ENCODE data around the gene OSBPL10. TPM values are rescaled to one million over a fixed set of nuclear protein-coding genes. Genes with fewer than 3 reads are reported as not detected.

OSBPL10 gene
- total RNA-seq, 1 experiment from 2014 or later = 74.7 TPM

DNA sequence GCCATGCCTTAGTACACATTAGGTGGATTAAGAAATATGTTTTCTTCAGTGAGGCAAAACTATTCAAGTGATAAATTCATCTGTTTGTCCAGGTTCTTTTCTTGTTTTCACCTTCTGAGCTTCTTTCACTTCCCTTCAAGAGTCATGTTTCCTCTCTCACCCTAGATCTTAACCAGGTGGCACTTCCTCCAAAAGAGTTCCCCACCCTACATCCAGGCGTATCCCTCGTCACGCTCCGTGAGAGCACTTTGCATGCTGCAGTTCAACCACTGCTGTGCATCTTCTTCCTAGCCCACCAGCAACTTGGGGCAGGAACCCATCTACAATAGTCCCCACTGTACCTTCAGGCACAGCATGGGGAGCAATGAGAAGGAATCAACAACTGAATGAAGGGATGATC lies 28.9 kb downstream of the OSBPL10 start:
- CTCF ChIA-PET = interaction anchor here (1.0 kb wide), 1 partner anchor 288 kb away, joined by 4 read pairs; no protein-coding TSS in a partner anchor
- Mint-ChIP-seq H3K27me3 (ENCODE audit: unreplicated experiment) (no peaks in the 10 kb centered on the region), H3K36me3 (ENCODE audit: insufficient read depth, unreplicated experiment) (peaks cover 5% of the 10 kb centered on the region), H3K9me3 (ENCODE audit: low read depth, unreplicated experiment) (peaks cover 9% of the 10 kb centered on the region), H3K4me3 (ENCODE audit: low read depth, unreplicated experiment) (no peak overlapping the region), H3K4me1 (ENCODE audit: low read depth, unreplicated experiment) (peaks cover 45% of the 10 kb centered on the region), H3K27ac (ENCODE audit: unreplicated experiment) (no peak overlapping the region)
- DNase-seq = no peak
- TF ChIP-seq CTCF (IDR thresholded peaks at IDR 0.05; ENCODE audit: unreplicated experiment) = no peak
- intact Hi-C loops (cut with micrococcal nuclease; ENCODE audit: unreplicated experiment) = no loop called here
- no TSS peak for BruUV-seq (replicated peaks)

DNA sequence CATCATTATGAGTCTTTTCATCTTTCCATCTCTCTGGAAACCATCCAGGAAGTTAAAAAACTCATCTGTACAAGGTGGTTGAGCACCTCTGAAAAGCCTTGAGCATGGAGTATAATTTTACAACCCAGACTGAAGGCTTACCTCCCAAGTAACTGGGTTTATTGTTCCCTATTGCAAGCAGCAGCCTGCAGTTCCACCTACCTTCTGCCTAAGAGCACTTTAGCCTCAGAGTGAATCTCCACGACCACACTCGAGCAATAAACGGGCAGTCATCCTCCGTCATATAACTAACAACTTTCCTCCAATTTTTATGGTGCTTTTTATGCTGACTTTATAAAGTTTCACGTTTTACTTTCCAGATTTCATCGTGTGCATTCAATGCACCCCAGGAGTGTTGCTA lies 32.8 kb downstream of the OSBPL10 start:
- Mint-ChIP-seq H3K27ac (ENCODE audit: unreplicated experiment) (no peak overlapping the region), H3K9me3 (ENCODE audit: low read depth, unreplicated experiment) (peaks cover 4% of the 10 kb centered on the region), H3K27me3 (ENCODE audit: unreplicated experiment) (no peaks in the 10 kb centered on the region), H3K4me1 (ENCODE audit: low read depth, unreplicated experiment) (peaks cover 43% of the 10 kb centered on the region), H3K36me3 (ENCODE audit: insufficient read depth, unreplicated experiment) (peaks cover 5% of the 10 kb centered on the region), H3K4me3 (ENCODE audit: low read depth, unreplicated experiment) (no peak overlapping the region)
- no peak for TF ChIP-seq CTCF (IDR thresholded peaks at IDR 0.05; ENCODE audit: unreplicated experiment)
- intact Hi-C loops (cut with micrococcal nuclease; ENCODE audit: unreplicated experiment) = loop anchor here (2.0 kb wide), 1 partner anchor 15 kb away; no protein-coding TSS in a partner anchor
- CTCF ChIA-PET = interaction anchor here (1.0 kb wide), 1 partner anchor 33 kb away, joined by 3 read pairs; the partner anchor contains the start of genes OSBPL10 and ZNF860
- no peak for DNase-seq
- BruUV-seq (replicated peaks) = no TSS peak

GRCh38 chr3:31947671-31948091 lies 33.4 kb downstream of the OSBPL10 start:
- no TSS peak for BruUV-seq (replicated peaks)
- Mint-ChIP-seq H3K27ac (ENCODE audit: unreplicated experiment) (peak overlapping the region; percentile 8), H3K36me3 (ENCODE audit: insufficient read depth, unreplicated experiment) (peaks cover 5% of the 10 kb centered on the region), H3K27me3 (ENCODE audit: unreplicated experiment) (no peaks in the 10 kb centered on the region), H3K4me1 (ENCODE audit: low read depth, unreplicated experiment) (peaks cover 41% of the 10 kb centered on the region), H3K9me3 (ENCODE audit: low read depth, unreplicated experiment) (peaks cover 4% of the 10 kb centered on the region), H3K4me3 (ENCODE audit: low read depth, unreplicated experiment) (no peak overlapping the region)
- TF ChIP-seq CTCF (IDR thresholded peaks at IDR 0.05; ENCODE audit: unreplicated experiment) = no peak
- DNase-seq = peak; percentile 41
- CTCF ChIA-PET = interaction anchor here (1.0 kb wide), 1 partner anchor 34 kb away, joined by 3 read pairs; the partner anchor contains the start of genes OSBPL10 and ZNF860
- intact Hi-C loops (cut with micrococcal nuclease; ENCODE audit: unreplicated experiment) = loop anchor here (2.0 kb wide), 1 partner anchor 15 kb away; no protein-coding TSS in a partner anchor

DNA sequence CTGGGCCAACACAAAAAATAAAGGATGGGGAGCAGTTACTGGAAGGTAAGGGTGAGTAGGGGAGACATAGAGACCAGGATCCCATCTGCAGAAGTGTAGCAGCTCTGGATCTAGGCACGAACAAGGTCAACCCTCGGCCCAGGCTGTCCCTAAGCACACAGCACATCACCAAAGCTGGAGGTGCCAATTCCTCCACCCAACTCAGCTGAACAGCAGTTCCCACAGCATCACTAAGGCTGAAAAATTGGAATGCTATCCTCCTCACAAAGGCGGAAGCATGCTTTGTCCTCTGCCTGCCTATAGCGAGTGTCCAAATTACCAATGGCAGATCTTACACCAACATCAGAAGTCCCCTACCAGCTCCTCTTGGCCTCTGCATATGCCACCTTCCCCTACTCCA lies 33.9 kb downstream of the OSBPL10 start:
- Mint-ChIP-seq H3K36me3 (ENCODE audit: insufficient read depth, unreplicated experiment) (peaks cover 2% of the 10 kb centered on the region), H3K4me3 (ENCODE audit: low read depth, unreplicated experiment) (no peak overlapping the region), H3K27me3 (ENCODE audit: unreplicated experiment) (no peaks in the 10 kb centered on the region), H3K9me3 (ENCODE audit: low read depth, unreplicated experiment) (peaks cover 4% of the 10 kb centered on the region), H3K27ac (ENCODE audit: unreplicated experiment) (peak overlapping the region; percentile 8), H3K4me1 (ENCODE audit: low read depth, unreplicated experiment) (peaks cover 41% of the 10 kb centered on the region)
- BruUV-seq (replicated peaks) = no TSS peak
- DNase-seq = no peak
- CTCF ChIA-PET = interaction anchor here (0.6 to 1.3 kb wide), 3 partner anchors 14 to 34 kb away, joined by 3 to 6 read pairs (median 3); partner anchors contain the start of genes OSBPL10 and ZNF860
- intact Hi-C loops (cut with micrococcal nuclease; ENCODE audit: unreplicated experiment) = no loop called here
- TF ChIP-seq CTCF (IDR thresholded peaks at IDR 0.05; ENCODE audit: unreplicated experiment) = no peak
